Measurements from ENCODE around the gene SOS1. TPM values are rescaled to one million over a fixed set of nuclear protein-coding genes. Genes with fewer than 3 reads are reported as not detected.

Gene SOS1
- total RNA-seq, 1 experiment from 2014 or later, result 28.7 TPM

DNA sequence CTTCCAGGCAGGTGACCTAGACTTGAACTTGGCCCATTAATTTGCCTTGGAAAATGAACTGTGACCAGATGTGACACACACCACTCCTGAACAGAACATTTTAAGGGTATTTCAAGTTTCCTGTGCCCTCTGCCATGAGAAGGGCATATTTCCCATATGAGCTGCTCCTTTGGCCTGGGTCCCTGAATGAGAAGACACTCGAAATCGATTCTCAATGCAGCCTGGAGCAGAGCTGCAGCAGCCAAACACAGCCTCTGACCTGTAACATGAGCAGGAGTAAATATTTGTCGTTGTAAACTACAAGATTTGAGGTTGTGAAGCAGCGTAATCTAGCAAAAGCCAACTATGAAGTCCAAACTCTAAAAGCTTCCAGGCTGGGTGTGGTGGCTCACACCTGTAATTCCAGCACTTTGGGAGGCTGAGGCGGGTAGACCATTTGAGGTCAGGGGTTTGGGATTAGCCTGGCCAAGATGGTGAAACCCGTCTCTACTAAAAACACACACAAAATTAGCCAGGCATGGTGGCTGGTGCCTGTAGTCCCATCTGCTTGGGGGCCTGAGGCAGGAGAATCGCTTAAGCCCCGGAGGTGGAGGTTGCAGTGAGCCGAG lies 30.1 kb upstream of the SOS1 start:
- H3K9me3 ChIP-seq (ENCODE audit: control insufficient read depth, insufficient read depth, low read depth, low read length), result no peaks in the 10 kb centered on the region
- no peaks in the 10 kb centered on the region for H3K27me3 ChIP-seq (ENCODE audit: control insufficient read depth, insufficient read depth, low read length)
- H3K36me3 ChIP-seq (ENCODE audit: control insufficient read depth, insufficient read depth, low read length), result no peaks in the 10 kb centered on the region
- no TSS peak for BruUV-seq (replicated peaks)
- H3K27ac ChIP-seq (ENCODE audit: low read length), result no peak overlapping the region
- H3K4me3 ChIP-seq (ENCODE audit: low read depth in 2 of 2, low read length in 2 of 2), result no peak overlapping the region
- ChIA-PET POLR2A (no interaction called here), CTCF (interaction anchor here (0.7 kb wide), 1 partner anchor 140 kb away, joined by 8 read pairs; no protein-coding TSS in a partner anchor)
- TF ChIP-seq, protein P1, sequence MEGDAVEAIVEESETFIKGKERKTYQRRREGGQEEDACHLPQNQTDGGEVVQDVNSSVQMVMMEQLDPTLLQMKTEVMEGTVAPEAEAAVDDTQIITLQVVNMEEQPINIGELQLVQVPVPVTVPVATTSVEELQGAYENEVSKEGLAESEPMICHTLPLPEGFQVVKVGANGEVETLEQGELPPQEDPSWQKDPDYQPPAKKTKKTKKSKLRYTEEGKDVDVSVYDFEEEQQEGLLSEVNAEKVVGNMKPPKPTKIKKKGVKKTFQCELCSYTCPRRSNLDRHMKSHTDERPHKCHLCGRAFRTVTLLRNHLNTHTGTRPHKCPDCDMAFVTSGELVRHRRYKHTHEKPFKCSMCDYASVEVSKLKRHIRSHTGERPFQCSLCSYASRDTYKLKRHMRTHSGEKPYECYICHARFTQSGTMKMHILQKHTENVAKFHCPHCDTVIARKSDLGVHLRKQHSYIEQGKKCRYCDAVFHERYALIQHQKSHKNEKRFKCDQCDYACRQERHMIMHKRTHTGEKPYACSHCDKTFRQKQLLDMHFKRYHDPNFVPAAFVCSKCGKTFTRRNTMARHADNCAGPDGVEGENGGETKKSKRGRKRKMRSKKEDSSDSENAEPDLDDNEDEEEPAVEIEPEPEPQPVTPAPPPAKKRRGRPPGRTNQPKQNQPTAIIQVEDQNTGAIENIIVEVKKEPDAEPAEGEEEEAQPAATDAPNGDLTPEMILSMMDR (IDR thresholded peaks at IDR 0.05), result no peak
- TF ChIP-seq POLR2AphosphoS5 (IDR thresholded peaks at IDR 0.05; ENCODE audit: low read depth, low read length), result no peak
- TF ChIP-seq, protein P2, sequence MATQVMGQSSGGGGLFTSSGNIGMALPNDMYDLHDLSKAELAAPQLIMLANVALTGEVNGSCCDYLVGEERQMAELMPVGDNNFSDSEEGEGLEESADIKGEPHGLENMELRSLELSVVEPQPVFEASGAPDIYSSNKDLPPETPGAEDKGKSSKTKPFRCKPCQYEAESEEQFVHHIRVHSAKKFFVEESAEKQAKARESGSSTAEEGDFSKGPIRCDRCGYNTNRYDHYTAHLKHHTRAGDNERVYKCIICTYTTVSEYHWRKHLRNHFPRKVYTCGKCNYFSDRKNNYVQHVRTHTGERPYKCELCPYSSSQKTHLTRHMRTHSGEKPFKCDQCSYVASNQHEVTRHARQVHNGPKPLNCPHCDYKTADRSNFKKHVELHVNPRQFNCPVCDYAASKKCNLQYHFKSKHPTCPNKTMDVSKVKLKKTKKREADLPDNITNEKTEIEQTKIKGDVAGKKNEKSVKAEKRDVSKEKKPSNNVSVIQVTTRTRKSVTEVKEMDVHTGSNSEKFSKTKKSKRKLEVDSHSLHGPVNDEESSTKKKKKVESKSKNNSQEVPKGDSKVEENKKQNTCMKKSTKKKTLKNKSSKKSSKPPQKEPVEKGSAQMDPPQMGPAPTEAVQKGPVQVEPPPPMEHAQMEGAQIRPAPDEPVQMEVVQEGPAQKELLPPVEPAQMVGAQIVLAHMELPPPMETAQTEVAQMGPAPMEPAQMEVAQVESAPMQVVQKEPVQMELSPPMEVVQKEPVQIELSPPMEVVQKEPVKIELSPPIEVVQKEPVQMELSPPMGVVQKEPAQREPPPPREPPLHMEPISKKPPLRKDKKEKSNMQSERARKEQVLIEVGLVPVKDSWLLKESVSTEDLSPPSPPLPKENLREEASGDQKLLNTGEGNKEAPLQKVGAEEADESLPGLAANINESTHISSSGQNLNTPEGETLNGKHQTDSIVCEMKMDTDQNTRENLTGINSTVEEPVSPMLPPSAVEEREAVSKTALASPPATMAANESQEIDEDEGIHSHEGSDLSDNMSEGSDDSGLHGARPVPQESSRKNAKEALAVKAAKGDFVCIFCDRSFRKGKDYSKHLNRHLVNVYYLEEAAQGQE (IDR thresholded peaks at IDR 0.05; ENCODE audit: insufficient read depth in 1 of 2, low read depth in 2 of 2, low read length in 1 of 2), result no peak
- TF ChIP-seq SIN3A (IDR thresholded peaks at IDR 0.05; ENCODE audit: borderline replicate concordance, insufficient read depth, low read depth, low read length), result no peak
- no peak for TF ChIP-seq TCF7L2 (IDR thresholded peaks at IDR 0.05; ENCODE audit: low read depth, low read length)
- DNase-seq (ENCODE audit: low read depth, low spot score), result no peak
- ATAC-seq, result no peak
- intact Hi-C loops (cut with micrococcal nuclease; ENCODE audit: unreplicated experiment), result no loop called here
- H3K4me1 ChIP-seq (ENCODE audit: control insufficient read depth, insufficient read depth, low read length), result no peaks in the 10 kb centered on the region
- in situ Hi-C loops (cut with HindIII; ENCODE audit: low pct_unique_long_range_greater_than_20kb, low sequenced_read_pairs), result no loop called here

DNA sequence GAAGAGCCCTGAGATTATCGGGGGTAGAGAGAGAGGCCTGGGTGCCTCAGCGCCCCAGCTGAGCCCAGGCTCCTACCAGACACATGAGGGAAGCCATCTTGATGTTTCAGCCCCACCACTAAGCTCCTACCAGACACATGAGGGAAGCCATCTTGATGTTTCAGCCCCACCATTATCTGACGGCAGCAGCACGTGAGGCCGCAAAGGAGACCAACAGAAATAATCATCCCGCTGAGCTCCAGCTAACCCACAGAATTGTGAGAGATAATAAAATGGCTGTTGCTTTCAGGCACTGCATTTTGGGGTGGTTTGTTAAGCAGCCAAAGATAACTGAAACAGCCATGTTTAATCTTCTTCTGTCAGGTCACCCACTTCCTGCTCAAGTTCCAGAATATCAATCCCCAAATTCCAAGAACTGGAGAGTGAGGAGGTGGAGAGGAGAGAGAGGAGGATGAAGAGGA lies 29.3 kb upstream of the SOS1 start:
- no TSS peak for BruUV-seq (replicated peaks)
- POLR2A ChIA-PET, result interaction anchor here (0.7 kb wide), 1 partner anchor 512 kb away, joined by 3 read pairs; no protein-coding TSS in a partner anchor

More for the DNA sequence above, 29.3 kb upstream of the SOS1 start:
- H3K27me3 ChIP-seq (ENCODE audit: control insufficient read depth, insufficient read depth, low read length), result no peaks in the 10 kb centered on the region
- TF ChIP-seq, protein P2 (IDR thresholded peaks at IDR 0.05; ENCODE audit: insufficient read depth in 1 of 2, low read depth in 2 of 2, low read length in 1 of 2), result no peak
- TF ChIP-seq, protein P1 (IDR thresholded peaks at IDR 0.05), result no peak
- TF ChIP-seq TCF7L2 (IDR thresholded peaks at IDR 0.05; ENCODE audit: low read depth, low read length) (no peak), SIN3A (IDR thresholded peaks at IDR 0.05; ENCODE audit: borderline replicate concordance, insufficient read depth, low read depth, low read length) (no peak), POLR2AphosphoS5 (IDR thresholded peaks at IDR 0.05; ENCODE audit: low read depth, low read length) (no peak)
- no peak for DNase-seq (ENCODE audit: low read depth, low spot score)
- H3K36me3 ChIP-seq (ENCODE audit: control insufficient read depth, insufficient read depth, low read length), result no peaks in the 10 kb centered on the region
- CTCF ChIA-PET, result no interaction called here
- no peaks in the 10 kb centered on the region for H3K9me3 ChIP-seq (ENCODE audit: control insufficient read depth, insufficient read depth, low read depth, low read length)
- in situ Hi-C loops (cut with HindIII; ENCODE audit: low pct_unique_long_range_greater_than_20kb, low sequenced_read_pairs), result no loop called here
- intact Hi-C loops (cut with micrococcal nuclease; ENCODE audit: unreplicated experiment), result no loop called here
- no peak overlapping the region for H3K27ac ChIP-seq (ENCODE audit: low read length)
- ATAC-seq, result no peak
- no peak overlapping the region for H3K4me3 ChIP-seq (ENCODE audit: low read depth in 2 of 2, low read length in 2 of 2)
- no peaks in the 10 kb centered on the region for H3K4me1 ChIP-seq (ENCODE audit: control insufficient read depth, insufficient read depth, low read length)

Measured in Panc1 (cell line).